Gastrocnemius medialis (tissue), 4 donors: Measurements from ENCODE around the gene TNS1. TPM values are rescaled to one million over a fixed set of nuclear protein-coding genes. Genes with fewer than 3 reads are reported as not detected.
A peak's percentile ranks its signal among the peaks of the same experiment; 100 is the strongest.

Source experiments
- ATAC-seq, 2 donors: fragments of 150-250 bp; one replicate each; pipeline ENCODE4 v1.9.1; 2016
- DNase-seq, 2 donors: peaks; one replicate each; pipeline ENCODE4 v3.0.0-alpha.2; 2019
- H3K27ac ChIP-seq, 4 donors: fragments of 200-600 bp; sonication (generic); 1 replicate in 1 of 4; 2 replicates in 3 of 4; pipeline ENCODE4 v1.5.1; 2016 to 2018; ENCODE audit warnings: mild to moderate bottlenecking in 2 of 4, moderate library complexity in 1 of 4
- H3K27me3 ChIP-seq, 3 donors: fragments of 200-600 bp; sonication (generic) in 2 of 3; 1 replicate in 1 of 3; 2 replicates in 2 of 3; pipeline versions ENCODE4 v1.5.1 to v1.6.0; 2016 to 2019; ENCODE audit warnings: mild to moderate bottlenecking in 1 of 3, moderate library complexity in 1 of 3
- H3K36me3 ChIP-seq, 2 donors: fragments of 200-600 bp; sonication (generic) in 1 of 2; one replicate each; pipeline ENCODE4 v1.5.1; 2017 to 2018
- H3K4me1 ChIP-seq, 2 donors: fragments of 200-600 bp; sonication (generic) in 1 of 2; one replicate each; pipeline ENCODE4 v1.5.1; 2016 to 2017; ENCODE audit warnings: mild to moderate bottlenecking in 2 of 2
- H3K4me3 ChIP-seq, 4 donors: fragments of 200-600 bp; sonication (generic) in 3 of 4; 1 replicate in 1 of 4; 2 replicates in 3 of 4; pipeline ENCODE4 v1.5.1; 2016 to 2019; ENCODE audit warnings: mild to moderate bottlenecking in 2 of 4
- H3K9me3 ChIP-seq, 3 donors: fragments of 200-600 bp; sonication (generic) in 2 of 3; 1 replicate in 1 of 3; 2 replicates in 2 of 3; pipeline ENCODE4 v1.5.1; 2016 to 2019
- POLR2A ChIP-seq, 2 donors: fragments of 450-650 bp; IDR thresholded peaks; one replicate each; pipeline ENCODE4 v1.6.1; 2017; ENCODE audit warnings: antibody characterized with exemption in 2 of 2, mild to moderate bottlenecking in 2 of 2, moderate library complexity in 2 of 2
- in situ Hi-C, 4 donors: fragments of 200-750 bp; cut with MboI; loops; one replicate each; pipeline versions ENCODE4 v1.15.0 to v1.8.0; 2017; ENCODE audit warnings: low sequenced_read_pairs in 4 of 4
- intact Hi-C: fragments of 100-400 bp; cut with DNase I; formaldehyde crosslinking; loops from one replicate; pipeline ENCODE4 v1.15.1; 2023; ENCODE audit warnings: low total_unique reads
- total RNA-seq, 4 donors: library from RNA; depleted of rRNA; stranded (reverse); fragments of >200 nt; gene quantifications; one replicate each; pipeline versions ENCODE4 v1.1.0 to v1.2.3, GENCODE V29; 2016
- TF ChIP-seq, protein P1 (sequence below), 5 experiments: fragments of 450-650 bp in 3 of 5; fragments of 200-600 bp in 2 of 5; sonication (generic) in 2 of 5; IDR thresholded peaks in 4 of 5; conservative IDR thresholded peaks in 1 of 5; 1 replicate in 4 of 5; 2 replicates in 1 of 5; pipeline ENCODE4 v1.5.1; 2016 to 2019; ENCODE audit warnings: antibody characterized with exemption in 5 of 5, mild to moderate bottlenecking in 3 of 5, moderate library complexity in 3 of 5

TNS1 gene
- total RNA-seq, 4 donors from 2014 or later: 407 to 670 (median 484) TPM

DNA sequence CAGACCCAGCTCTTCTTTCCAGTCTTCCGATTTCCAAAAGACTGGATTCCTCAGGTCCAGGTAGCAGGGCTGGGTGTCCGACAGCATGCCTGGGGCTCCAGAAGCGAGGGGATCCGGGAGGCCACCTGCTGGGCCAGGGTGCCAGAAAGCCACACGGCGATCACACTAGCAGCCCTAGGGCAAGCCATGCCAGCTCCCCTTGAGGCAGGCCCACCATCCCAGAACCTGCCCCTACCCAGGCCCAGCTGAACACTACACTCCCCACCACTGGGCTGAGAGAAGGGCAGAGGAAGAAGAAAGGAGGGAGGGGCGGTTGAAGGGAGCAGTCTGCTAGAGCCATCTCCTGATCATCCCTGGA lies 163.1 kb downstream of the TNS1 start:
- ATAC-seq (no peak), DNase-seq (no peak)
- intact Hi-C loops: loop anchor here (10.0 kb wide), 2 partner anchors 985 to 1585 kb away; no protein-coding TSS in a partner anchor
- Histone ChIP-seq H3K4me3 (no peak overlapping the region), H3K9me3 (no peaks in the 10 kb centered on the region), H3K36me3 (peaks cover 0 to 46% of the 10 kb centered on the region in 2 donors), H3K27ac (peak overlapping the region; percentile 99 to 100 (median 99)), H3K27me3 (no peaks in the 10 kb centered on the region), H3K4me1 (peaks cover 98 to 99% of the 10 kb centered on the region in 2 donors)
- in situ Hi-C loops: no loop called here
- no peak for TF ChIP-seq POLR2A (IDR thresholded peaks at IDR 0.05)
- TF ChIP-seq, protein P1, sequence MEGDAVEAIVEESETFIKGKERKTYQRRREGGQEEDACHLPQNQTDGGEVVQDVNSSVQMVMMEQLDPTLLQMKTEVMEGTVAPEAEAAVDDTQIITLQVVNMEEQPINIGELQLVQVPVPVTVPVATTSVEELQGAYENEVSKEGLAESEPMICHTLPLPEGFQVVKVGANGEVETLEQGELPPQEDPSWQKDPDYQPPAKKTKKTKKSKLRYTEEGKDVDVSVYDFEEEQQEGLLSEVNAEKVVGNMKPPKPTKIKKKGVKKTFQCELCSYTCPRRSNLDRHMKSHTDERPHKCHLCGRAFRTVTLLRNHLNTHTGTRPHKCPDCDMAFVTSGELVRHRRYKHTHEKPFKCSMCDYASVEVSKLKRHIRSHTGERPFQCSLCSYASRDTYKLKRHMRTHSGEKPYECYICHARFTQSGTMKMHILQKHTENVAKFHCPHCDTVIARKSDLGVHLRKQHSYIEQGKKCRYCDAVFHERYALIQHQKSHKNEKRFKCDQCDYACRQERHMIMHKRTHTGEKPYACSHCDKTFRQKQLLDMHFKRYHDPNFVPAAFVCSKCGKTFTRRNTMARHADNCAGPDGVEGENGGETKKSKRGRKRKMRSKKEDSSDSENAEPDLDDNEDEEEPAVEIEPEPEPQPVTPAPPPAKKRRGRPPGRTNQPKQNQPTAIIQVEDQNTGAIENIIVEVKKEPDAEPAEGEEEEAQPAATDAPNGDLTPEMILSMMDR (IDR thresholded peaks at IDR 0.05 in 4 of 5, conservative IDR thresholded peaks at IDR 0.05 in 1 of 5): no peak

DNA sequence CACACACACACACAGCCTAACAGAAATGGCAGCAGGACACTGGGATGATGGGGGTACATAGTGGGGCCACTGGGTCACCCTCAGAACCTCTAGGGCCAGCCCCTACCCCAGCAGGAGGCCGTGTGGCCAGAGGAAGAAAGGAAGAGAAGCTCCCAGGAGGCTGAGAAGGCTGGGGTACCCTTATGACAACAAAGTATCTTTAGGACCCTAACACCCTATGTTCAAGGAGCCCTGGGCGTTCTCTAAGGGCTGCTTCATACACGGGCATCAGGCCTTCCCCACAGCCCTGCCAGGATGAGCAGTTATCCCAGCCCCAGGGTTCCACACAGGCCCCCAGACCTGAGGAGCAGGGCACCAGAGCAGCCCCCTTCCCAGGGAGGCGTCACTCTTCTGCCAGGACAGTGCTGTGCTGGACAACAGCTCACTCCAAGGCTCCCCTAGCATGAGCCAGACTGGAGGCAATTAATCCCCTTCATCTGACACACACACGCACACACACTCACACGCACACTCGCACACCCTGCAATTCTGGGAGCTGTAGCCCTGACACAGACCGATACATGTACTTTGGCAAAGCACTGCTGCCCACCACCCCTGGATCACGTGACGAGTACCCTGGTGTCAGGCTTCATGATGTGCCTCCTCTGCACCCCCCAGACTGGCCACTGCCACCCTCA lies 163.6 kb downstream of the TNS1 start:
- intact Hi-C loops: loop anchor here (10.0 kb wide), 2 partner anchors 986 to 1586 kb away; no protein-coding TSS in a partner anchor
- ATAC-seq (no peak), DNase-seq (no peak)
- in situ Hi-C loops: no loop called here
- Histone ChIP-seq H3K36me3 (peaks cover 0 to 45% of the 10 kb centered on the region in 2 donors), H3K9me3 (no peaks in the 10 kb centered on the region), H3K4me3 (no peak overlapping the region), H3K27ac (peak overlapping the region; percentile 99 to 100 (median 99)), H3K4me1 (peaks cover 99 to 100% of the 10 kb centered on the region in 2 donors), H3K27me3 (no peaks in the 10 kb centered on the region)
- TF ChIP-seq, protein P1 (IDR thresholded peaks at IDR 0.05 in 4 of 5, conservative IDR thresholded peaks at IDR 0.05 in 1 of 5): no peak
- no peak for TF ChIP-seq POLR2A (IDR thresholded peaks at IDR 0.05)

DNA sequence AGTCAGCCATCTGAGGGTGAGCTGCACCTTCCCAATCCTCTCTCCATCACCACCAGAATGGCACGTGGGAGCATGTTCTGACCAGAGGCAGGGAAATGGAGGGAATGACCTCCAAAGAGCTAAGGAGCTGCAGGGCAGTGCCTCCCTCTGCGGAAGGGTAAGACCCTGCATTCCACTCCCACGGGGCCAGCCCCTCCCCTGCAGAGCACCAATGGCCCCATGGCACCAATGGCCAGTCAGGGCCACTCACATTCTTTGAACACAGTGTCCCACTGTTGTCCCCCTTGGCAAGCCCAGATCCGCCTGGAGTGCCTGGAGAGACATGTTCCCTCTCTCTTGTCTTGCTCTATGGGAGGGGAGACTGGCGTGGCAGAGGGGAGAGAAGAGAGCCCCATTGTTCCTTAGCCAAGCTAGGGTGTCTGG lies 164.4 kb downstream of the TNS1 start:
- Histone ChIP-seq H3K4me3 (no peak overlapping the region), H3K9me3 (no peaks in the 10 kb centered on the region), H3K36me3 (peaks cover 0 to 40% of the 10 kb centered on the region in 2 donors), H3K4me1 (peaks cover 97 to 98% of the 10 kb centered on the region in 2 donors), H3K27ac (peak overlapping the region; percentile 99 to 100 (median 99)), H3K27me3 (no peaks in the 10 kb centered on the region)
- peak in 1 of 2 donors; percentile 48 for DNase-seq
- ATAC-seq: no peak
- in situ Hi-C loops (no loop called here), intact Hi-C loops (loop anchor here (10.0 kb wide), 2 partner anchors 986 to 1586 kb away; no protein-coding TSS in a partner anchor)
- no peak for TF ChIP-seq POLR2A (IDR thresholded peaks at IDR 0.05)
- TF ChIP-seq, protein P1 (IDR thresholded peaks at IDR 0.05 in 4 of 5, conservative IDR thresholded peaks at IDR 0.05 in 1 of 5): no peak

DNA sequence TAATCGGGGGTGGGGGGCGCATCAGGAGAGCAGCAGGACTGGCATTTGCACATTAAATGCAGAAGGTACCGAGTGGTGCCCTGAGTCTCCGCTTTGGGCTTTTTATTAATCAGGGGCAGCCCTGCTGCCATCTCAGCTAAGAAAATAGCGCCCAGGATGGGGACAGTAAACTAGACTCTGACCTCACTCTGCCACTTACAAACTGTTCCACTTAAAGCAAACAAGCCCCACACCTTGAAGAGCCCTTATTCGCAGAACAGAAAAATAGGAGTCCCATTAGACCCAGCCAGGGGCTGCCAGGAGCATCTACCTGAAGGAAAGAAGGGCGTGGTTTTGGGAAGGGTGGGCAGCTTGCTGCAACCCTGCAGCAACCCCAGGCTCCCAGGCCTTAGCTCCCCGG lies 165.3 kb downstream of the TNS1 start:
- H3K9me3 ChIP-seq: no peaks in the 10 kb centered on the region
- H3K4me1 ChIP-seq: peaks cover 98% of the 10 kb centered on the region in 2 donors
- H3K4me3 ChIP-seq: no peak overlapping the region
- intact Hi-C loops (loop anchor here (1.0 to 10.0 kb wide), 4 partner anchors 14 to 1587 kb away; no protein-coding TSS in a partner anchor), in situ Hi-C loops (no loop called here)
- TF ChIP-seq, protein P1 (IDR thresholded peaks at IDR 0.05 in 4 of 5, conservative IDR thresholded peaks at IDR 0.05 in 1 of 5): no peak
- TF ChIP-seq POLR2A (IDR thresholded peaks at IDR 0.05): peak in 1 of 2 donors; percentile 14
- DNase-seq (no peak), ATAC-seq (no peak)
- no peaks in the 10 kb centered on the region for H3K27me3 ChIP-seq
- H3K27ac ChIP-seq: peak overlapping the region; percentile 99 to 100 (median 99)
- peaks cover 0 to 44% of the 10 kb centered on the region in 2 donors for H3K36me3 ChIP-seq
